HepG2 (cell line): Measurements from ENCODE around the gene MED12L. TPM values are rescaled to one million over a fixed set of nuclear protein-coding genes. Genes with fewer than 3 reads are reported as not detected.
A peak's percentile ranks its signal among the peaks of the same experiment; 100 is the strongest.

ENCODE experiments used
- ATAC-seq: fragments of 200-7000 bp; cut with Tn5 transposase; 3 replicates; pipeline ENCODE4 v1.9.1; 2020; ENCODE audit warnings: mild to moderate bottlenecking, moderate library complexity
- BruUV-seq: library from RNA; stranded (reverse); fragments of 400-500 nt; replicated peaks from 2 replicates; lab custom pipeline; 2021; lab: Mats Ljungman, UMichigan
- CTCF ChIA-PET: fragments of 300-600 bp; formaldehyde crosslinking; extraction: SDS; loops from one replicate; lab custom pipeline; 2021; ENCODE audit warnings: low total read pairs, inconsistent platforms, low intra/inter-chr PET ratio; lab: Yijun Ruan, JAX
- POLR2A ChIA-PET: fragments of 350-600 bp; sonication (Branson Sonifier 250); formaldehyde crosslinking; loops from one replicate; lab custom pipeline; 2020; ENCODE audit warnings: antibody characterized with exemption, inconsistent platforms; lab: Yijun Ruan, JAX
- DNase-seq: peaks from one replicate; pipeline ENCODE4 v3.0.0-alpha.2; 2015; ENCODE audit warnings: low spot score
- FAIRE-seq: peaks from 3 replicates; lab custom pipeline; 2011; peaks lifted over from hg19 to GRCh38; lab: Jason Lieb, UNC
- H2AFZ ChIP-seq: one replicate; pipeline ENCODE4 v1.6.1; 2011; ENCODE audit warnings: low read length, inconsistent platforms
- H3K27ac ChIP-seq: fragments of 300-600 bp; 3 replicates; pipeline ENCODE4 v1.8.0; 2011; ENCODE audit warnings: mixed run types, mild to moderate bottlenecking, mixed read lengths, low read length, inconsistent platforms; ENCODE audit not compliant: insufficient read depth; ENCODE audit errors: extremely low read length
- H3K27me3 ChIP-seq, 2 experiments: fragments of 200-600 bp in 1 of 2; 2 replicates in 1 of 2; 3 replicates in 1 of 2; pipeline versions ENCODE4 v1.6.0 to v1.8.0; 2011; ENCODE audit warnings: low read length in 2 of 2, mild to moderate bottlenecking in 2 of 2, moderate library complexity in 2 of 2, inconsistent platforms in 1 of 2; ENCODE audit not compliant: insufficient read depth in 2 of 2, control insufficient read depth in 1 of 2
- H3K36me3 ChIP-seq, 2 experiments: fragments of 200-600 bp in 1 of 2; replicated peaks in 1 of 2; 2 replicates in 1 of 2; 3 replicates in 1 of 2; pipeline versions ENCODE4 v1.5.1 to v1.8.0; 2011; ENCODE audit warnings: low read length in 2 of 2, inconsistent platforms in 1 of 2; ENCODE audit not compliant: insufficient read depth in 2 of 2, control insufficient read depth in 1 of 2
- H3K4me1 ChIP-seq: 2 replicates; pipeline ENCODE4 v1.5.1; 2012; ENCODE audit warnings: low read length, inconsistent platforms; ENCODE audit not compliant: insufficient read depth
- H3K4me2 ChIP-seq: 2 replicates; pipeline ENCODE4 v1.6.0; 2011; ENCODE audit warnings: low read depth, low read length, inconsistent platforms
- H3K4me3 ChIP-seq, 3 experiments: fragments of 200-600 bp in 1 of 3; sonication (generic), shearing (Covaris generic) in 1 of 3; replicated peaks in 1 of 3; 2 replicates each; pipeline ENCODE4 v1.5.1; 2011 to 2016; ENCODE audit warnings: low read length in 3 of 3, inconsistent platforms in 2 of 3, low read depth in 2 of 3, mild to moderate bottlenecking in 2 of 3, control low read depth in 1 of 3, mixed read lengths in 1 of 3; ENCODE audit not compliant: insufficient read depth in 1 of 3
- H3K79me2 ChIP-seq: one replicate; pipeline ENCODE4 v1.6.1; 2011; ENCODE audit warnings: low read length, inconsistent platforms; ENCODE audit not compliant: insufficient read depth
- H3K9ac ChIP-seq: 2 replicates; pipeline ENCODE4 v1.6.0; 2011; ENCODE audit warnings: mild to moderate bottlenecking, low read depth, low read length, inconsistent platforms; ENCODE audit not compliant: insufficient read depth
- H3K9me3 ChIP-seq: 2 replicates; pipeline ENCODE4 v1.5.1; 2012; ENCODE audit warnings: mild to moderate bottlenecking, low read length
- H4K20me1 ChIP-seq: 2 replicates; pipeline ENCODE4 v1.6.0; 2011; ENCODE audit warnings: inconsistent platforms, mild to moderate bottlenecking, low read length, moderate library complexity; ENCODE audit not compliant: insufficient read depth
- AGO2 ChIP-seq: fragments of 200-400 bp; formaldehyde crosslinking; optimal IDR thresholded peaks from 2 replicates; pipeline ENCODE3; 2017; ENCODE audit warnings: mild to moderate bottlenecking, low read depth, low read length, moderate library complexity
- BHLHE40 ChIP-seq: IDR thresholded peaks from 2 replicates; pipeline ENCODE4 v1.6.1; 2011; ENCODE audit warnings: low read length, improper control_type of control experiment
- FOSL2 ChIP-seq: sonication (generic); formaldehyde crosslinking; IDR thresholded peaks from 2 replicates; pipeline ENCODE4 v1.4.0; 2020; ENCODE audit warnings: missing genetic modification reagents
- FOXO1 ChIP-seq: sonication (generic); formaldehyde crosslinking; IDR thresholded peaks from 2 replicates; pipeline ENCODE4 v1.4.0; 2020; ENCODE audit warnings: missing genetic modification reagents
- HDAC1 ChIP-seq: sonication (generic); formaldehyde crosslinking; IDR thresholded peaks from 2 replicates; pipeline ENCODE4 v1.5.1; 2020; ENCODE audit warnings: mild to moderate bottlenecking, missing genetic modification reagents
- ISL2 ChIP-seq: sonication (generic); formaldehyde crosslinking; IDR thresholded peaks from 2 replicates; pipeline ENCODE4 v1.5.0; 2020; ENCODE audit warnings: missing genetic modification reagents
- LBX2 ChIP-seq: sonication (generic); formaldehyde crosslinking; IDR thresholded peaks from 2 replicates; pipeline ENCODE4 v1.5.0; 2020; ENCODE audit warnings: missing genetic modification reagents, mild to moderate bottlenecking, borderline replicate concordance
- NFE2L2 ChIP-seq: fragments of 150-350 bp; IDR thresholded peaks from 2 replicates; pipeline ENCODE4 v1.6.1; 2014; ENCODE audit warnings: low read length
- NFKBIZ ChIP-seq: IDR thresholded peaks from 2 replicates; pipeline ENCODE4 v1.6.1; 2018; ENCODE audit warnings: missing genetic modification reagents, missing compliant biosample characterization
- NR3C1 ChIP-seq: sonication (generic); formaldehyde crosslinking; IDR thresholded peaks from 2 replicates; pipeline ENCODE4 v1.4.0; 2020; ENCODE audit warnings: missing genetic modification reagents
- SRF ChIP-seq: IDR thresholded peaks from 2 replicates; pipeline ENCODE4 v1.6.1; 2011; ENCODE audit warnings: mild to moderate bottlenecking, low read depth, low read length, moderate library complexity
- TERF1 ChIP-seq: sonication (generic); formaldehyde crosslinking; IDR thresholded peaks from 2 replicates; pipeline ENCODE4 v1.8.0; 2022; ENCODE audit warnings: mild to moderate bottlenecking, missing genetic modification reagents, moderate library complexity
- ZFP91 ChIP-seq: sonication (generic); formaldehyde crosslinking; IDR thresholded peaks from 2 replicates; pipeline ENCODE4 v1.9.0; 2022; ENCODE audit warnings: missing genetic modification reagents, mild to moderate bottlenecking, borderline replicate concordance
- ZNF160 ChIP-seq: sonication (generic); formaldehyde crosslinking; IDR thresholded peaks from 2 replicates; pipeline ENCODE4 v1.8.0; 2022; ENCODE audit warnings: mild to moderate bottlenecking, inconsistent platforms, missing genetic modification reagents
- ZNF205 ChIP-seq: IDR thresholded peaks from 2 replicates; pipeline ENCODE4 v1.6.1; 2018; ENCODE audit warnings: missing biosample characterization, missing genetic modification reagents
- ZNF30 ChIP-seq: sonication (generic); formaldehyde crosslinking; IDR thresholded peaks from 2 replicates; pipeline ENCODE4 v1.5.0; 2020; ENCODE audit warnings: mild to moderate bottlenecking, missing genetic modification reagents
- ZNF670 ChIP-seq: sonication (generic); formaldehyde crosslinking; IDR thresholded peaks from 2 replicates; pipeline ENCODE4 v1.8.0; 2022; ENCODE audit warnings: mild to moderate bottlenecking, missing genetic modification reagents, borderline replicate concordance
- ZSCAN5A ChIP-seq: sonication (generic); formaldehyde crosslinking; IDR thresholded peaks from 2 replicates; pipeline ENCODE4 v1.8.0; 2022; ENCODE audit warnings: mild to moderate bottlenecking, missing genetic modification reagents, borderline replicate concordance
- WGBS: methylation state at CpG from one replicate; pipeline ENCODE4 v1.1.6; 2017; ENCODE audit warnings: low lambda C conversion rate; 5-methylcytosine and 5-hydroxymethylcytosine counted together
- in situ Hi-C: cut with HindIII; loops from 2 replicates; pipeline ENCODE4 v1.10.0; 2017; ENCODE audit warnings: low pct_unique_long_range_greater_than_20kb; ENCODE audit not compliant: extremely low pct_ligation_motif_present
- intact Hi-C: fragments of 100-400 bp; cut with micrococcal nuclease; formaldehyde crosslinking; loops from one replicate; pipeline ENCODE4 v1.10.0; 2022; ENCODE audit not compliant: unreplicated experiment
- polyA plus RNA-seq, 8 experiments: library from polyadenylated mRNA; depleted of rRNA in 3 of 8; stranded (reverse) in 7 of 8; unstranded in 1 of 8; fragments of >200 nt; fragmentation: Illumina TruSeq in 4 of 8; extraction: Trizol in 4 of 8; gene quantifications; 2 replicates each; pipeline versions ENCODE4 v1.2.1 to v1.2.3, GENCODE V29; 2011 to 2016; ENCODE audit warnings: low read depth in 4 of 8, missing spikeins in 1 of 8, mixed read lengths in 1 of 8; ENCODE audit not compliant: insufficient read depth in 1 of 8
- total RNA-seq, 5 experiments: library from RNA; depleted of rRNA; stranded (reverse); fragments of >200 nt; fragmentation: Illumina TruSeq; extraction: Trizol; gene quantifications; 2 replicates each; pipeline ENCODE4 v1.2.3, GENCODE V29; 2016; ENCODE audit warnings: low read depth in 1 of 5

The MED12L gene
- total and polyA plus RNA-seq, 2 of the 13 experiments (the other 11 are each of a cell fraction or from before 2014, with no cell fraction given), result 0.07 to 0.64 TPM

GRCh38 chr3:151226088-151226563 is 140.7 kb downstream of the MED12L start (continued):
- TF ChIP-seq LBX2 (CRISPR knock-in tag) (no peak), ISL2 (CRISPR knock-in tag) (peak; percentile 51; the same call in 1 of the 2 replicates), TERF1 (CRISPR knock-in tag) (no peak), FOSL2 (CRISPR knock-in tag) (peak; percentile 76), HDAC1 (CRISPR knock-in tag) (no peak), ZNF160 (CRISPR knock-in tag) (no peak), ZSCAN5A (no peak)

- no peak overlapping the region for H3K9ac ChIP-seq
- 94% methylated on average over 4 of the region's 5 CpGs for WGBS
- H3K79me2 ChIP-seq, result no peaks in the 10 kb centered on the region
- in situ Hi-C loops, result loop anchor here (5.0 kb wide), 2 partner anchors 55 kb away; no protein-coding TSS in a partner anchor
- no peak for ATAC-seq
- no peak for FAIRE-seq
- no peak overlapping the region for H3K4me3 ChIP-seq
- H3K36me3 ChIP-seq, result no peaks in the 10 kb centered on the region
- intact Hi-C loops, result loop anchor here (1.0 kb wide), 5 partner anchors 29 to 612 kb away; no protein-coding TSS in a partner anchor
- H4K20me1 ChIP-seq, result no peaks in the 10 kb centered on the region
- no peak overlapping the region for H3K27ac ChIP-seq
- no peak overlapping the region for H3K4me2 ChIP-seq
- POLR2A ChIA-PET, result interaction anchor here (1.5 kb wide), 1 partner anchor 29 kb away, joined by 7 read pairs; no protein-coding TSS in a partner anchor
- CTCF ChIA-PET, result interaction anchor here (1.4 to 3.2 kb wide), 4 partner anchors 56 to 101 kb away, joined by 3 to 29 read pairs (median 8); no protein-coding TSS in a partner anchor
- H3K4me1 ChIP-seq, result peaks cover 34% of the 10 kb centered on the region
- no peak overlapping the region for H2AFZ ChIP-seq
- no TSS peak for BruUV-seq
- no peaks in the 10 kb centered on the region; a peak in 1 of 5 replicates for H3K27me3 ChIP-seq
- no peaks in the 10 kb centered on the region; the same call in 1 of the 2 replicates for H3K9me3 ChIP-seq
- no peak for DNase-seq
- TF ChIP-seq ZNF30 (CRISPR knock-in tag) (no peak), NFE2L2 (no peak), SRF (no peak), ZFP91 (CRISPR knock-in tag) (no peak), FOXO1 (CRISPR knock-in tag) (no peak), NFKBIZ (no peak), NR3C1 (CRISPR knock-in tag) (no peak), ZNF205 (CRISPR knock-in tag) (no peak), BHLHE40 (no peak), ZNF670 (no peak), AGO2 (no peak)
Observed at GRCh38 chr3:151226825-151227224, 141.4 kb downstream of the MED12L start.
